Ecto neural progenitor cell (in vitro differentiated cells): ENCODE data around the gene ANTKMT.
A peak's percentile ranks its signal among the peaks of the same experiment; 100 is the strongest.
"Not testable (repeated sequence)": the region's sequence is repeated elsewhere in the genome, so short reads cannot be mapped to it uniquely, and the experiment has no call there.

Experiments used
- DNase-seq: peaks from one replicate; pipeline ENCODE4 v3.0.0-alpha.2; 2018; ENCODE audit warnings: low spot score

The ANTKMT gene

GRCh38 chr16:681746-682427 is 39.1 kb upstream of the ANTKMT start:
- DNase-seq: no peak

GRCh38 chr16:682493-683395 is 38.2 kb upstream of the ANTKMT start:
- no peak for DNase-seq

- DNase-seq: no peak
Observed at GRCh38 chr16:683396-684070, 37.4 kb upstream of the ANTKMT start.

- peak; percentile 97 for DNase-seq
Observed at GRCh38 chr16:684071-684794, 36.7 kb upstream of the ANTKMT start, which contains the start of gene JMJD8. Gene JMJD8, minus strand, starts transcription at chr16:684334. Its CDS starts 15 bp downstream, at chr16:684319.

- DNase-seq: no peak
Observed at GRCh38 chr16:684961-685696, 35.8 kb upstream of the ANTKMT start.

- peak; percentile 74 for DNase-seq
Observed at GRCh38 chr16:685967-686366, 35.0 kb upstream of the ANTKMT start.

- no peak for DNase-seq
Observed at GRCh38 chr16:686459-687260, 34.3 kb upstream of the ANTKMT start.

- DNase-seq: no peak
Observed at GRCh38 chr16:687499-687898, 33.4 kb upstream of the ANTKMT start.

GRCh38 chr16:689175-689897 is 31.6 kb upstream of the ANTKMT start:
- DNase-seq: no peak

GRCh38 chr16:691242-691641 is 29.7 kb upstream of the ANTKMT start:
- not testable (repeated sequence) for DNase-seq

- DNase-seq: no peak
Observed at GRCh38 chr16:692356-693108, 28.4 kb upstream of the ANTKMT start.

- DNase-seq: no peak
Observed at GRCh38 chr16:693364-693763, 27.6 kb upstream of the ANTKMT start.

- DNase-seq: no peak
Observed at GRCh38 chr16:693766-694165, 27.2 kb upstream of the ANTKMT start.

GRCh38 chr16:694187-694862 is 26.6 kb upstream of the ANTKMT start:
- peak; percentile 77 for DNase-seq

GRCh38 chr16:694863-695354 is 26.0 kb upstream of the ANTKMT start:
- no peak for DNase-seq

GRCh38 chr16:695355-696089 is 25.4 kb upstream of the ANTKMT start:
- no peak for DNase-seq

GRCh38 chr16:698911-699671 is 21.9 kb upstream of the ANTKMT start:
- DNase-seq: no peak
